Mesothelial cell of epicardium (in vitro differentiated cells): Measurements from ENCODE around the gene MXD4. TPM values are rescaled to one million over a fixed set of nuclear protein-coding genes. Genes with fewer than 3 reads are reported as not detected.

Source experiments
- DNase-seq, 2 experiments: peaks; one replicate each; pipeline ENCODE4 v3.0.0; 2021; ENCODE audit warnings: low spot score in 2 of 2; ENCODE audit not compliant: unreplicated experiment in 2 of 2
- H3K27ac Mint-ChIP-seq: 2 replicates; pipeline ENCODE4 v1.8.0; 2021; ENCODE audit warnings: mixed read lengths
- H3K27me3 Mint-ChIP-seq: 2 replicates; pipeline ENCODE4 v1.8.0; 2021; ENCODE audit warnings: low read depth, mixed read lengths
- H3K36me3 Mint-ChIP-seq: 2 replicates; pipeline ENCODE4 v1.8.0; 2021; ENCODE audit warnings: mixed read lengths
- H3K4me1 Mint-ChIP-seq: 2 replicates; pipeline ENCODE4 v1.8.0; 2021; ENCODE audit warnings: mixed read lengths
- H3K4me3 Mint-ChIP-seq: 2 replicates; pipeline ENCODE4 v1.8.0; 2021; ENCODE audit warnings: mild to moderate bottlenecking, moderate library complexity, mixed read lengths
- H3K9me3 Mint-ChIP-seq: 2 replicates; pipeline ENCODE4 v1.8.0; 2021; ENCODE audit warnings: mixed read lengths
- CTCF ChIP-seq: fragments of 200-600 bp; sonication (generic); IDR thresholded peaks from one replicate; pipeline ENCODE4 v1.5.0; 2021; ENCODE audit warnings: antibody characterized with exemption; ENCODE audit not compliant: unreplicated experiment
- total RNA-seq: library from RNA; stranded (reverse); gene quantifications from 3 replicates; pipeline ENCODE4 v1.2.1, GENCODE V29; 2021

The MXD4 gene
- total RNA-seq, 1 donor from 2014 or later: 104 TPM

- DNase-seq: peak in 1 of 2 experiments; percentile 23
- Mint-ChIP-seq H3K4me3 (no peak overlapping the region), H3K27me3 (peaks cover 3% of the 10 kb centered on the region), H3K4me1 (peaks cover 18% of the 10 kb centered on the region), H3K36me3 (no peaks in the 10 kb centered on the region), H3K9me3 (no peaks in the 10 kb centered on the region), H3K27ac (no peak overlapping the region)
- TF ChIP-seq CTCF: no peak
Observed at GRCh38 chr4:2286904-2287593, 25.1 kb upstream of the MXD4 start.

DNA sequence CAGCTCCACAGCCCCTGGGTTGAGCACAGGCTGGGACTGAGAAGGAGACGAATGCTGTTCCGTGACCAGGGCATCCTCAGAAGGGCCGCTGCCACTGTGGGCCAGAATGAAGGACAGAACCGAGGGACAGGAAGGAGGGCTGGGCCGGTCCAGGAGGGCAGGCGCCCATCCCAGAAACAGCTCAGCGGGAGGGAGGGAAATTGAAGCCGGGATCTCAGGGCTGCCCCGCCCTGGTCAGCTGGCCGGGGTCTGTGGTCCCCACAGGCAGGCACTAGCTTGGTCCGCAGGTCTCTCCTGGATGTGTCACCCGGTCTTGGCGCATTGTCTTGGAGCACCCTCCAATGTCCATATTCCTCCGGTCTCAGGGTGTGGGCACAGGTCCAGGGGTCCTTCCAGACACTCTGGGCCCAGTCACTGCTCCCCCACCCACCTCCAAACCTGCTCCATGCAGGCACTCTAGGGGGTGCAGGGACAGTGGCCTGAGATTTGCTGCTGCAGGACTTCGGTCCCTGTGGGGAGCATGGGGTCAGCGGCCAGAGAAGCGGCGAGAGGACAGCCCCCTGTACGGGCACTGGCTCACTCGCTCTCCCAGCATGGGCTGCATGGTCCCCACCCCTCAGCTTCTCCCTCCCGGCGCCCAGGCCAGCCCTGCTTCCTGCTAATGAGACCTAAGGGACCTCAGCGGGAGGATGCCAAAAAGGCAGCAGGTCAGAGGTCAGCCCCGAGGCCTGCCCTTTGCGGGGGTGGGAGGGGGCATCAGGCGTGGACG lies 23.9 kb upstream of the MXD4 start:
- Mint-ChIP-seq H3K4me1 (peaks cover 13% of the 10 kb centered on the region), H3K27me3 (peaks cover 3% of the 10 kb centered on the region), H3K4me3 (no peak overlapping the region), H3K36me3 (no peaks in the 10 kb centered on the region), H3K9me3 (no peaks in the 10 kb centered on the region), H3K27ac (no peak overlapping the region)
- no peak for TF ChIP-seq CTCF
- peak in 1 of 2 experiments; percentile 17 for DNase-seq

DNA sequence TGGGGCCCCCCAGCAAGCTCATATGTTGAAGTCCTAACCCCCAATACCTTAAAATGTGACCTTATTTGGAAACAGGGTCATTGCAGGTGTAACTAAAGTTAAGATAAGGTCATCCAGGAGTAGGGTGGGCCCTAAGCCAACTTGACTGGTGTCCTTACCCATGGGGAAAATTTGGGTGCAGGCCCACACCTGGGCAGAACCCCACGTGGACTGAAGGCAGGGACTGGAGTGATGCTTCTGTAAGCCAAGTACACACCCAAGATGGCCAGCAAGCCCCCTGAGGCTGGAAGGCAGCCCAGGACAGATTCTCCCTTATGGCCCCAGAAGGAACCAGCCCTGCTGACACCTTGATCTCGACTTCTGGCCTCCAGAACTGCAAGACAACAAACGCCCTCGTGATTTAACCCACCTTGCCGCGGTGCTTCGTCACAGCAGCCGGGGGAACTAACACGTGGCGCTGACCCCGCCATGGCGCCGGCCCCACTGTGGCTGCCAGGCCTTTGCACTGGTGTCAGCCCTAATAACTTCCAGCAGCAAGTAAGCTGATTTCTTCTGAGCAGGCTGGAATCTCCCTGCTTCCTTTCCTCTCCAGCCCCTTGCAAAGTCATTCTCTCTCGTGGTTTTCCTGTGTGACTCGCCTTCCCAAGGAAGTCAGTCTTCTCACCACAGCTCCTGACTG lies 23.2 kb upstream of the MXD4 start:
- Mint-ChIP-seq H3K27ac (no peak overlapping the region), H3K36me3 (no peaks in the 10 kb centered on the region), H3K27me3 (peaks cover 3% of the 10 kb centered on the region), H3K4me3 (no peak overlapping the region), H3K4me1 (peaks cover 12% of the 10 kb centered on the region), H3K9me3 (no peaks in the 10 kb centered on the region)
- no peak for TF ChIP-seq CTCF
- DNase-seq: peak in 1 of 2 experiments; percentile 4

- no peak overlapping the region for H3K4me3 Mint-ChIP-seq
- H3K4me1 Mint-ChIP-seq: peaks cover 12% of the 10 kb centered on the region
- H3K9me3 Mint-ChIP-seq: no peaks in the 10 kb centered on the region
- H3K36me3 Mint-ChIP-seq: no peaks in the 10 kb centered on the region
- peaks cover 3% of the 10 kb centered on the region for H3K27me3 Mint-ChIP-seq
- no peak overlapping the region for H3K27ac Mint-ChIP-seq
- TF ChIP-seq CTCF: no peak
- no peak for DNase-seq
Observed at GRCh38 chr4:2284161-2284933, 22.4 kb upstream of the MXD4 start.

GRCh38 chr4:2283199-2283711 lies 21.3 kb upstream of the MXD4 start:
- peaks cover 12% of the 10 kb centered on the region for H3K4me1 Mint-ChIP-seq

More at GRCh38 chr4:2283199-2283711, 21.3 kb upstream of the MXD4 start:
- H3K36me3 Mint-ChIP-seq: no peaks in the 10 kb centered on the region
- H3K27me3 Mint-ChIP-seq: peaks cover 3% of the 10 kb centered on the region
- no peaks in the 10 kb centered on the region for H3K9me3 Mint-ChIP-seq
- no peak for DNase-seq
- H3K4me3 Mint-ChIP-seq: no peak overlapping the region
- H3K27ac Mint-ChIP-seq: no peak overlapping the region
- no peak for TF ChIP-seq CTCF
